H9 (cell line): ENCODE measurements around the gene POFUT1. TPM values are rescaled to one million over a fixed set of nuclear protein-coding genes. Genes with fewer than 3 reads are reported as not detected.

Experiments used
- DNase-seq: peaks from one replicate; pipeline ENCODE4 v3.0.0-alpha.2; 2017
- H2AFZ ChIP-seq: one replicate; pipeline ENCODE4 v1.6.1; 2013; ENCODE audit warnings: mild to moderate bottlenecking, low read length, control low read depth, moderate library complexity
- H2AK5ac ChIP-seq: 2 replicates; pipeline ENCODE4 v1.6.1; 2013; ENCODE audit warnings: low read length, control low read depth, mixed read lengths; ENCODE audit not compliant: insufficient read length
- H2BK120ac ChIP-seq: one replicate; pipeline ENCODE4 v1.6.1; 2013; ENCODE audit warnings: low read depth, mild to moderate bottlenecking, low read length, control low read depth, inconsistent platforms; ENCODE audit not compliant: poor library complexity, severe bottlenecking
- H2BK12ac ChIP-seq: 2 replicates; pipeline ENCODE4 v1.6.1; 2013; ENCODE audit warnings: low read length, control low read depth, mixed read lengths, low read depth; ENCODE audit not compliant: insufficient read length
- H2BK15ac ChIP-seq: 2 replicates; pipeline ENCODE4 v1.6.1; 2013; ENCODE audit warnings: low read depth, low read length, control low read depth
- H2BK20ac ChIP-seq: one replicate; pipeline ENCODE4 v1.6.1; 2013; ENCODE audit warnings: low read depth, mild to moderate bottlenecking, low read length, control low read depth, inconsistent platforms; ENCODE audit not compliant: poor library complexity, severe bottlenecking
- H2BK5ac ChIP-seq: 2 replicates; pipeline ENCODE4 v1.6.1; 2013; ENCODE audit warnings: low read length, control low read depth, mixed read lengths; ENCODE audit not compliant: insufficient read length
- H3K14ac ChIP-seq: 2 replicates; pipeline ENCODE4 v1.6.1; 2013; ENCODE audit warnings: low read length, control low read depth; ENCODE audit not compliant: insufficient read depth
- H3K18ac ChIP-seq: 2 replicates; pipeline ENCODE4 v1.6.1; 2013; ENCODE audit warnings: low read depth, mild to moderate bottlenecking, mixed read lengths, low read length, control low read depth; ENCODE audit not compliant: insufficient read length
- H3K23ac ChIP-seq: 2 replicates; pipeline ENCODE4 v1.6.1; 2013; ENCODE audit warnings: low read length, control low read depth, mixed read lengths, low read depth; ENCODE audit not compliant: insufficient read length
- H3K23me2 ChIP-seq: 2 replicates; pipeline ENCODE4 v1.6.1; 2013; ENCODE audit warnings: low read depth, mild to moderate bottlenecking, mixed read lengths, low read length, control low read depth; ENCODE audit not compliant: insufficient read length, poor library complexity, severe bottlenecking
- H3K27ac ChIP-seq: 2 replicates; pipeline ENCODE4 v1.5.1; 2013; ENCODE audit warnings: low read length, control low read depth, mixed read lengths, low read depth; ENCODE audit not compliant: insufficient read length
- H3K27me3 ChIP-seq: 2 replicates; pipeline ENCODE4 v1.6.1; 2013; ENCODE audit warnings: low read length, control low read depth, inconsistent platforms; ENCODE audit not compliant: insufficient read depth
- H3K4ac ChIP-seq: 2 replicates; pipeline ENCODE4 v1.6.1; 2013; ENCODE audit warnings: low read depth, mild to moderate bottlenecking, control low read depth, inconsistent platforms, low read length, moderate library complexity
- H3K4me1 ChIP-seq: 2 replicates; pipeline ENCODE4 v1.6.1; 2013; ENCODE audit warnings: low read length, control low read depth, inconsistent platforms; ENCODE audit not compliant: insufficient read depth
- H3K4me2 ChIP-seq: 2 replicates; pipeline ENCODE4 v1.6.1; 2013; ENCODE audit warnings: low read length, control low read depth, mixed read lengths; ENCODE audit not compliant: insufficient read length, insufficient read depth
- H3K56ac ChIP-seq: 2 replicates; pipeline ENCODE4 v1.6.1; 2013; ENCODE audit warnings: low read depth, mild to moderate bottlenecking, mixed read lengths, low read length, control low read depth; ENCODE audit not compliant: insufficient read length
- H3K79me1 ChIP-seq: 2 replicates; pipeline ENCODE4 v1.6.1; 2013; ENCODE audit warnings: low read depth, mild to moderate bottlenecking, moderate library complexity, low read length, control low read depth, inconsistent platforms; ENCODE audit not compliant: insufficient read depth, poor library complexity, severe bottlenecking
- H3K79me2 ChIP-seq: 2 replicates; pipeline ENCODE4 v1.6.1; 2013; ENCODE audit warnings: low read length, control low read depth, inconsistent platforms; ENCODE audit not compliant: insufficient read depth
- H3K9ac ChIP-seq: 2 replicates; pipeline ENCODE4 v1.6.1; 2013; ENCODE audit warnings: low read length, control low read depth, mixed read lengths; ENCODE audit not compliant: insufficient read length; ENCODE audit errors: extremely low read depth
- H3K9me3 ChIP-seq: one replicate; pipeline ENCODE4 v1.6.1; 2013; ENCODE audit warnings: low read depth, low read length, inconsistent platforms; ENCODE audit not compliant: control insufficient read depth
- H3T11ph ChIP-seq: one replicate; pipeline ENCODE4 v1.6.1; 2013; ENCODE audit warnings: mild to moderate bottlenecking, low read length, control low read depth, inconsistent platforms
- H4K20me1 ChIP-seq: one replicate; pipeline ENCODE4 v1.6.1; 2013; ENCODE audit not compliant: control insufficient read depth, insufficient read length, insufficient read depth
- H4K5ac ChIP-seq: 2 replicates; pipeline ENCODE4 v1.6.1; 2013; ENCODE audit warnings: low read depth, mild to moderate bottlenecking, mixed read lengths, low read length, control low read depth; ENCODE audit not compliant: insufficient read length
- H4K8ac ChIP-seq: replicated peaks from 2 replicates; pipeline ENCODE4 v1.6.1; 2013; ENCODE audit warnings: low read length, control low read depth, mixed read lengths, low read depth; ENCODE audit not compliant: insufficient read length
- H4K91ac ChIP-seq: 2 replicates; pipeline ENCODE4 v1.6.1; 2013; ENCODE audit warnings: low read depth, mild to moderate bottlenecking, moderate library complexity, mixed read lengths, low read length, control low read depth; ENCODE audit not compliant: insufficient read length
- H3K27ac Mint-ChIP-seq, 3 experiments: 2 replicates in 2 of 3; 3 replicates in 1 of 3; pipeline ENCODE4 v1.8.0; 2020 to 2021; ENCODE audit warnings: mixed read lengths in 3 of 3, mild to moderate bottlenecking in 1 of 3, moderate library complexity in 1 of 3
- H3K27me3 Mint-ChIP-seq: 2 replicates; pipeline ENCODE4 v1.8.0; 2021; ENCODE audit warnings: low read depth, mild to moderate bottlenecking, moderate library complexity, mixed read lengths
- H3K36me3 Mint-ChIP-seq, 3 experiments: 2 replicates in 2 of 3; 3 replicates in 1 of 3; pipeline ENCODE4 v1.8.0; 2020 to 2021; ENCODE audit warnings: low read depth in 3 of 3, mixed read lengths in 3 of 3; ENCODE audit not compliant: insufficient read depth in 1 of 3
- H3K4me1 Mint-ChIP-seq, 2 experiments: 2 replicates each; pipeline ENCODE4 v1.8.0; 2020; ENCODE audit warnings: mixed read lengths in 2 of 2
- H3K4me3 Mint-ChIP-seq, 2 experiments: 2 replicates in 1 of 2; 3 replicates in 1 of 2; pipeline ENCODE4 v1.8.0; 2020 to 2021; ENCODE audit warnings: mild to moderate bottlenecking in 2 of 2, mixed read lengths in 2 of 2, moderate library complexity in 1 of 2
- H3K9me3 Mint-ChIP-seq, 2 experiments: 2 replicates in 1 of 2; 3 replicates in 1 of 2; pipeline ENCODE4 v1.8.0; 2020; ENCODE audit warnings: mild to moderate bottlenecking in 2 of 2, mixed read lengths in 2 of 2, moderate library complexity in 1 of 2
- CTCF ChIP-seq: fragments of 200-600 bp; sonication (generic); conservative IDR thresholded peaks from 3 replicates; pipeline ENCODE4 v1.8.0; 2021; ENCODE audit warnings: antibody characterized with exemption, mild to moderate bottlenecking
- WGBS: extraction: QIAGEN DNeasy Blood & Tissue Kit; methylation state at CpG from one replicate; pipeline ENCODE4 v1.1.7; 2013; ENCODE audit warnings: missing lambda C conversion rate, low lambda C conversion rate, mixed read lengths; ENCODE audit not compliant: insufficient read length; ENCODE audit errors: extremely low coverage; 5-methylcytosine and 5-hydroxymethylcytosine counted together
- total RNA-seq: library from RNA; stranded (reverse); gene quantifications from 2 replicates; pipeline ENCODE4 v1.2.1, GENCODE V29; 2021

The POFUT1 gene
- total RNA-seq, 1 experiment from 2014 or later = 41.2 TPM

- H4K8ac ChIP-seq = no peak overlapping the region
- no peaks in the 10 kb centered on the region for H3K4me1 ChIP-seq
- H3K79me1 ChIP-seq = no peaks in the 10 kb centered on the region
- no peak overlapping the region for H3T11ph ChIP-seq
- no peak overlapping the region for H3K14ac ChIP-seq
- H2BK12ac ChIP-seq = no peak overlapping the region
- H2AK5ac ChIP-seq = no peak overlapping the region
- H2BK120ac ChIP-seq = no peak overlapping the region
- no peaks in the 10 kb centered on the region for H3K36me3 Mint-ChIP-seq
- H2BK15ac ChIP-seq = no peak overlapping the region
- H3K27ac Mint-ChIP-seq = no peak overlapping the region
- no peak overlapping the region for H3K27ac ChIP-seq
- no peaks in the 10 kb centered on the region; a peak in 1 of 4 replicates for H3K4me1 Mint-ChIP-seq
- H4K5ac ChIP-seq = no peak overlapping the region
- H3K4ac ChIP-seq = no peak overlapping the region
- H3K4me2 ChIP-seq = no peak overlapping the region
- no peak for TF ChIP-seq CTCF
- whole genome bisulfite sequencing = no CpG with 5 or more reads among the region's 5 CpGs
- H3K9me3 Mint-ChIP-seq = no peaks in the 10 kb centered on the region
- no peak overlapping the region for H3K4me3 Mint-ChIP-seq
- H3K23ac ChIP-seq = no peak overlapping the region
- no peak overlapping the region for H3K56ac ChIP-seq
- H3K27me3 Mint-ChIP-seq = peaks cover 23% of the 10 kb centered on the region
- no peaks in the 10 kb centered on the region for H3K23me2 ChIP-seq
- no peaks in the 10 kb centered on the region for H3K27me3 ChIP-seq
- H2BK5ac ChIP-seq = no peak overlapping the region
- no peak overlapping the region for H2BK20ac ChIP-seq
- no peak overlapping the region for H3K18ac ChIP-seq
- no peak overlapping the region for H4K91ac ChIP-seq
- H2AFZ ChIP-seq = no peak overlapping the region
- no peaks in the 10 kb centered on the region for H3K79me2 ChIP-seq
- no peak overlapping the region for H3K9ac ChIP-seq
- H4K20me1 ChIP-seq = no peaks in the 10 kb centered on the region
- no peaks in the 10 kb centered on the region for H3K9me3 ChIP-seq
- DNase-seq = no peak
Observed at GRCh38 chr20:32271620-32272019, 63.9 kb downstream of the POFUT1 start.
